Astrocyte of the cerebellum (primary cell): ENCODE data around the gene GDF2.

ENCODE experiments used
- DNase-seq: peaks from one replicate; pipeline ENCODE4 v3.0.0-alpha.2; 2011; ENCODE audit warnings: low read depth
- H3K4me3 ChIP-seq: 2 replicates; pipeline ENCODE4 v1.5.1; 2011; ENCODE audit warnings: mild to moderate bottlenecking, low read depth, low read length, moderate library complexity
- CTCF ChIP-seq: IDR thresholded peaks from 2 replicates; pipeline ENCODE4 v1.5.1; 2012; ENCODE audit warnings: low read length, low read depth, moderate library complexity, mild to moderate bottlenecking; ENCODE audit errors: missing control alignments
- in situ Hi-C: cut with HindIII; loops from 2 replicates; pipeline ENCODE4 v1.10.0; 2017; ENCODE audit warnings: low sequenced_read_pairs

The GDF2 gene

GRCh38 chr10:47296156-47296894, 25.9 kb upstream of the GDF2 start:
- H3K4me3 ChIP-seq, result no peak overlapping the region
- no peak for TF ChIP-seq CTCF
- in situ Hi-C loops, result loop anchor here (25.0 kb wide), 1 partner anchor 259 kb away; no protein-coding TSS in a partner anchor
- no peak for DNase-seq

- TF ChIP-seq CTCF, result no peak
- in situ Hi-C loops, result loop anchor here (25.0 kb wide), 1 partner anchor 260 kb away; no protein-coding TSS in a partner anchor
- DNase-seq, result no peak
These were observed 25.3 kb upstream of the GDF2 start for GRCh38 chr10:47296941-47297340.

GRCh38 chr10:47297866-47298540, 24.3 kb upstream of the GDF2 start:
- in situ Hi-C loops, result loop anchor here (25.0 kb wide), 1 partner anchor 261 kb away; no protein-coding TSS in a partner anchor
- no peak overlapping the region for H3K4me3 ChIP-seq
- no peak for DNase-seq
- TF ChIP-seq CTCF, result no peak

More at GRCh38 chr10:47296941-47297340, 25.3 kb upstream of the GDF2 start:
- H3K4me3 ChIP-seq, result no peak overlapping the region

- no peak overlapping the region for H3K4me3 ChIP-seq
- in situ Hi-C loops, result loop anchor here (25.0 kb wide), 1 partner anchor 261 kb away; no protein-coding TSS in a partner anchor
- no peak for DNase-seq
- no peak for TF ChIP-seq CTCF
These were observed 23.5 kb upstream of the GDF2 start for GRCh38 chr10:47298715-47299114.

GRCh38 chr10:47299611-47300428, 22.4 kb upstream of the GDF2 start, which contains the start of gene GDF10:
Gene GDF10, plus strand, starts transcription at chr10:47300197. Its CDS starts 455 bp downstream, at chr10:47300652.
- in situ Hi-C loops, result loop anchor here (25.0 kb wide), 1 partner anchor 263 kb away; no protein-coding TSS in a partner anchor
- DNase-seq, result no peak
- peak within 1 kb of the TSS; percentile 43 for H3K4me3 ChIP-seq
- TF ChIP-seq CTCF, result no peak

GRCh38 chr10:47300429-47300931, 21.8 kb upstream of the GDF2 start:
- TF ChIP-seq CTCF, result peak; percentile 27
- DNase-seq, result no peak
- in situ Hi-C loops, result no loop called here
- H3K4me3 ChIP-seq, result peak overlapping the region; percentile 43
